GM12874 (cell line): ENCODE data around the gene PARP3.
A peak's percentile ranks its signal among the peaks of the same experiment; 100 is the strongest.

Experiments
- TF ChIP-seq, protein P1 (sequence below): IDR thresholded peaks from 2 replicates; pipeline ENCODE4 v1.5.1; 2011; ENCODE audit warnings: low read depth, mild to moderate bottlenecking, control low read depth, low read length, moderate library complexity; ENCODE audit not compliant: insufficient read depth

PARP3 gene

GRCh38 chr3:51950899-51951298 lies 8.7 kb downstream of the PARP3 start:
- TF ChIP-seq, protein P1, sequence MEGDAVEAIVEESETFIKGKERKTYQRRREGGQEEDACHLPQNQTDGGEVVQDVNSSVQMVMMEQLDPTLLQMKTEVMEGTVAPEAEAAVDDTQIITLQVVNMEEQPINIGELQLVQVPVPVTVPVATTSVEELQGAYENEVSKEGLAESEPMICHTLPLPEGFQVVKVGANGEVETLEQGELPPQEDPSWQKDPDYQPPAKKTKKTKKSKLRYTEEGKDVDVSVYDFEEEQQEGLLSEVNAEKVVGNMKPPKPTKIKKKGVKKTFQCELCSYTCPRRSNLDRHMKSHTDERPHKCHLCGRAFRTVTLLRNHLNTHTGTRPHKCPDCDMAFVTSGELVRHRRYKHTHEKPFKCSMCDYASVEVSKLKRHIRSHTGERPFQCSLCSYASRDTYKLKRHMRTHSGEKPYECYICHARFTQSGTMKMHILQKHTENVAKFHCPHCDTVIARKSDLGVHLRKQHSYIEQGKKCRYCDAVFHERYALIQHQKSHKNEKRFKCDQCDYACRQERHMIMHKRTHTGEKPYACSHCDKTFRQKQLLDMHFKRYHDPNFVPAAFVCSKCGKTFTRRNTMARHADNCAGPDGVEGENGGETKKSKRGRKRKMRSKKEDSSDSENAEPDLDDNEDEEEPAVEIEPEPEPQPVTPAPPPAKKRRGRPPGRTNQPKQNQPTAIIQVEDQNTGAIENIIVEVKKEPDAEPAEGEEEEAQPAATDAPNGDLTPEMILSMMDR, result no peak

DNA sequence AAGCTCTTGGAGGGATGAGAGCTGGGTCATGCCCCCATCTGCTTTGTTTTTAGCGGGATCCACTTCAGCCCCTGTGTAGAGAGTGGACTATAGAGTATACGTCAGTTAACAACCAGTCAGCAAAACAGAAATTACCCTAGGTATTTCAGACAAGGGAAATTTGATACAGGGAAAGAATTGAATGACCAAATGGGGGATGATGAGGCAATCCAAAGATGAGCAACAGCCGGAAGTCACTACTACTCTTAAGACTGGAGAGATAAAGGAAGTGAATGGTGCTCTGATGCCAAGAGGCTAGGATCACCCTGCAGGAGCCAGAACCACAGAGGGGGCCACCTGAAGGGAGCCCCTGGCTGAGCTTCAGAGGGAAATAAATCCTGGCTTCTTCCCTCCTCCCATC lies 11.3 kb downstream of the PARP3 start:
- TF ChIP-seq, protein P1, result no peak

DNA sequence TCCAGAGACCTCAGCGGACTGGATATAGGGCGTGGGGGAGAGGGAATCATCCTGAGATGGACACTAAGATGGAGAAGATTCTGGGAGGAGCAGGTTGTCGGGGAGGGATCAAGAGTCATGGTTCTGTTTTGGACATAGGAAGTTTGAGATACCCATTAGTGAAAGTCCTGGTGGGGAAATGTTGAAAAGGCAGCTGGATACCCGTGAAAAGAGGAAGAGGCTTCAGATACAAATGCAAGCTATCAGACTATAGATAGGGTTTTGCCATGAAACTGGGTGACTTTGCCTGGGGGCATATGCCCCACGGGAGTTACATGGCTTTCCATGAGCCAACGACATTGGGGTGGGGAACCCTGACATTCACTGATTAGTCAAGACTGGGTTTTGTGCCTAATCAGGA lies 11.9 kb downstream of the PARP3 start:
- TF ChIP-seq, protein P1, result no peak

DNA sequence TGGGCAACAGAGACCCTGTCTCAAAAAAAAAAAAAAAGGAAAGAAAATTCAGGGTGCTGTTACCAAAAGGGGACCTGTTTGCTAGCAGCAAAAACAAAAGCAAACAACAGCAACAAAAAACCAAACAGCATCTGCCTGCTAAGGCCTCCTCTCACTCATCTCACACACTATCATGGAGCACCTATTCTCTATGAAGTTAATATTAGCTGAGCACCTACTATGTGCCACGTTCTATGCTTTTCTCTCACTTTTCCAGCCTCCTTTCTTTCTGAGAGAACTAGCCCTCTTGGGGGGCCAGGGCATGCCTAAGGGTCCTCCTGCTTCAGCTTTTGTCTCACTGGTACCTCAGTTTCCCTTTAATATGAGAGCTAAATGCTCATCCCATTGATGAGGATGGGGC lies 12.6 kb downstream of the PARP3 start:
- TF ChIP-seq, protein P1, result no peak

DNA sequence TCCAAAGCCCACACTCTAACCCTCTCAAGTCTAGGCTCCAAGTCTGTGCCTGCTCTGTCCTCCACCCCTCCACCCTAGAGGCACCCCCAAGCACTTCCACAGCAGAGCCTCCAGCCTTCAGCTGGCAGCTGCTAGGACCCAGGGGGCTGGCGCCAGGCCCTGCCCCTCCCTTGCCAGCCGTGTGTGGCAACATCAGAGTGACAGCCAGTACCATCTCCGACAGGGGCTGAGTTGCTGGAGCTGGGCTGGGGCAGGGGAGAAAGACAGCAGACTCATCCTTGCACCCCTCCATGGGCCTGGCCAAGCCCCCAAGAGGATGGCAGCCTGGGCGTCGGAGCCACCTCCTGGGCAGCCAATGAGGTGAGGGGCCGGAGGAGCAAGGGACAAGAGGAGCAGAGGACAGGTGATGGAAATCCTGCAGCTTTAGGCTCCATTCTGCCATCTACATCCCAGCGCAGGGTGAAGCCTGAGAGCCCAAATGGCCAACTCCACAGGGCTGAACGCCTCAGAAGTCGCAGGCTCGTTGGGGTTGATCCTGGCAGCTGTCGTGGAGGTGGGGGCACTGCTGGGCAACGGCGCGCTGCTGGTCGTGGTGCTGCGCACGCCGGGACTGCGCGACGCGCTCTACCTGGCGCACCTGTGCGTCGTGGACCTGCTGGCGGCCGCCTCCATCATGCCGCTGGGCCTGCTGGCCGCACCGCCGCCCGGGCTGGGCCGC lies 13.2 kb downstream of the PARP3 start, which contains the start of gene GPR62:
Gene GPR62 (plus strand): TSS at position 207 of the 718 bp plus-strand sequence. CDS start 272 bp downstream, at position 479.
- TF ChIP-seq, protein P1, result no peak

GRCh38 chr3:51955893-51956770 lies 14.0 kb downstream of the PARP3 start:
- TF ChIP-seq, protein P1, result peak; percentile 64

DNA sequence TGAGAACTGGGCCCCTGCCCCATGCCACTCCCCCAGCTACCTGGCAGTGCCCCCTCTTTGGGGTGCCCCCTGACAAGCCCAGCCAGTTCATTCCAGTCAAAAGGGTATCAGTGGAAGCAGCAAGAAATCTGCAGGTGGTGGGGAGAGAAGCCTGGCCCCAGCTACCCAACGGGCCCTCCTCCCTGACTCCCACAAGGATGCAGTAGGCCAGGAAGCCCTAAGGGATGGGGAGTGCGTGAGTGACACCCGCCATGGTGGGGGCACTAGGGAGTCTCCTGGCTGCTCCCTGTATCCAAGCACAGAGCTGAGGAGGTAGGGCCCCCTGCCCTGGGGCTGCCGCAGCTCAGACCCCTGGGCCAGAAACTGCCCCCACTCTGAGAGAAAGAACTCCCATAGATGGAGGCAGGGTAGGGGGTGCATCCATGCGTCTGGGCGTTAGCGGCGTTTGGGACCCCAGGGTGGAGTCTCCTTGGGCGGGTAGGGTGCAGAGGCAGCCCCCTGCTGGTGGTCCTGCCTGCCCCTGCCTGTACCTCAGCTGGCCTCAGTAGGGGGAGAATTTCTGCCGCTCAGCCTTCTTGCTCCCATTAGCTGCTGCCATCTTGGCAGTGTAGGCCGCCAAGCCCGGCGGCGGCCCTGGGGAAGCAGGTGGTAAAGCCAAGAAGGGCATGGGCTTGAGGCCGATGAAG lies 15.5 kb downstream of the PARP3 start:
- TF ChIP-seq, protein P1, result no peak
